CD4-positive, alpha-beta memory T cell (primary cell): ENCODE measurements around the gene LMO7. TPM values are rescaled to one million over a fixed set of nuclear protein-coding genes. Genes with fewer than 3 reads are reported as not detected.

Experiments used
- CTCF ChIA-PET: fragments of 350-600 bp; sonication (Branson Sonifier 250); formaldehyde crosslinking; loops from one replicate; lab custom pipeline; 2021; ENCODE audit warnings: inconsistent platforms; ENCODE audit not compliant: partially characterized antibody; lab: Charles Lee
- POLR2A ChIA-PET: fragments of 350-600 bp; sonication (Branson Sonifier 250); formaldehyde crosslinking; loops from one replicate; lab custom pipeline; 2021; ENCODE audit not compliant: partially characterized antibody; lab: Charles Lee
- DNase-seq, 5 donors: peaks; one replicate each; pipeline versions ENCODE4 v3.0.0 to v3.0.0-alpha.2; 2020 to 2022; ENCODE audit warnings: mixed read lengths in 1 of 5
- H3K27ac ChIP-seq: one replicate; pipeline ENCODE4 v1.7.0; 2013; ENCODE audit warnings: low read depth, low read length
- H3K27me3 ChIP-seq: 2 replicates; pipeline ENCODE4 v1.7.0; 2013; ENCODE audit warnings: mild to moderate bottlenecking, low read length, moderate library complexity; ENCODE audit not compliant: insufficient read depth
- H3K36me3 ChIP-seq: 2 replicates; pipeline ENCODE4 v1.7.0; 2013; ENCODE audit warnings: mild to moderate bottlenecking, low read length, moderate library complexity; ENCODE audit not compliant: insufficient read depth
- H3K4me1 ChIP-seq: 2 replicates; pipeline ENCODE4 v1.7.0; 2013; ENCODE audit warnings: mild to moderate bottlenecking, low read length, moderate library complexity; ENCODE audit not compliant: insufficient read depth
- H3K4me3 ChIP-seq, 2 donors: one replicate each; pipeline ENCODE4 v1.7.0; 2013; ENCODE audit warnings: low read length in 2 of 2, mild to moderate bottlenecking in 1 of 2
- H3K9me3 ChIP-seq, 2 donors: one replicate each; pipeline ENCODE4 v1.7.0; 2013; ENCODE audit warnings: low read length in 2 of 2, control low read depth in 1 of 2; ENCODE audit not compliant: control insufficient read depth in 1 of 2
- H3K27ac Mint-ChIP-seq, 7 donors: one replicate each; pipeline ENCODE4 v1.8.0; 2020 to 2021; ENCODE audit warnings: mixed read lengths in 7 of 7, mild to moderate bottlenecking in 6 of 7, inconsistent platforms in 3 of 7, moderate library complexity in 3 of 7
- H3K27me3 Mint-ChIP-seq, 2 donors: one replicate each; pipeline ENCODE4 v1.8.0; 2020 to 2021; ENCODE audit warnings: mixed read lengths in 2 of 2
- H3K36me3 Mint-ChIP-seq, 2 donors: one replicate each; pipeline ENCODE4 v1.8.0; 2020 to 2021; ENCODE audit warnings: mixed read lengths in 2 of 2, inconsistent platforms in 1 of 2, mild to moderate bottlenecking in 1 of 2
- H3K4me1 Mint-ChIP-seq, 4 donors: one replicate each; pipeline ENCODE4 v1.8.0; 2020 to 2021; ENCODE audit warnings: mixed read lengths in 4 of 4, mild to moderate bottlenecking in 1 of 4
- H3K4me3 Mint-ChIP-seq, 8 donors: one replicate each; pipeline ENCODE4 v1.8.0; 2020 to 2021; ENCODE audit warnings: mixed read lengths in 8 of 8, mild to moderate bottlenecking in 7 of 8, moderate library complexity in 6 of 8, inconsistent platforms in 3 of 8
- H3K9me3 Mint-ChIP-seq, 8 donors: one replicate each; pipeline ENCODE4 v1.8.0; 2020 to 2021; ENCODE audit warnings: mixed read lengths in 8 of 8, mild to moderate bottlenecking in 5 of 8, inconsistent platforms in 3 of 8, moderate library complexity in 1 of 8
- intact Hi-C: fragments of 100-400 bp; cut with micrococcal nuclease; formaldehyde crosslinking; loops from one replicate; pipeline ENCODE4 v1.15.1; 2023
- polyA plus RNA-seq, 2 donors: library from polyadenylated mRNA; unstranded; fragments of 300-500 nt; fragmentation: Illumina TruSeq; gene quantifications; one replicate each; pipeline ENCODE4 v1.2.3, GENCODE V29; 2021
- total RNA-seq, 2 experiments: library from RNA; stranded (reverse); gene quantifications; one replicate each; pipeline ENCODE4 v1.2.3, GENCODE V29; 2021

LMO7 gene
- total and polyA plus RNA-seq, 4 experiments from 2014 or later = 5.4 to 29.4 (median 20.0) TPM

- no peak overlapping the region for H3K27ac ChIP-seq
- DNase-seq = no peak
- Mint-ChIP-seq H3K36me3 (no peaks in the 10 kb centered on the region), H3K27me3 (no peaks in the 10 kb centered on the region), H3K4me3 (no peak overlapping the region), H3K4me1 (peaks cover 0 to 2% (median 0%) of the 10 kb centered on the region in 4 donors), H3K27ac (no peak overlapping the region), H3K9me3 (peaks cover 0 to 2% (median 0%) of the 10 kb centered on the region in 8 donors)
- intact Hi-C loops = no loop called here
- no peak overlapping the region for H3K4me3 ChIP-seq
- H3K27me3 ChIP-seq = no peaks in the 10 kb centered on the region
- H3K4me1 ChIP-seq = no peaks in the 10 kb centered on the region
- CTCF ChIA-PET = interaction anchor here (2.1 kb wide), 1 partner anchor 52 kb away, joined by 7 read pairs; no protein-coding TSS in a partner anchor
- no peaks in the 10 kb centered on the region for H3K9me3 ChIP-seq
- H3K36me3 ChIP-seq = no peaks in the 10 kb centered on the region
- POLR2A ChIA-PET = no interaction called here
These were observed 7.6 kb downstream of the LMO7 start for GRCh38 chr13:75643693-75644092.

- H3K9me3 ChIP-seq = no peaks in the 10 kb centered on the region
- H3K4me3 Mint-ChIP-seq = no peak overlapping the region
- no peak for DNase-seq
- H3K36me3 Mint-ChIP-seq = peaks cover 2 to 3% of the 10 kb centered on the region in 2 donors
- no peak overlapping the region for H3K27ac Mint-ChIP-seq
- H3K36me3 ChIP-seq = no peaks in the 10 kb centered on the region
- H3K4me1 Mint-ChIP-seq = peaks cover 0 to 2% (median 0%) of the 10 kb centered on the region in 4 donors
- ChIA-PET CTCF (interaction anchor here (0.7 to 2.1 kb wide), 2 partner anchors 48 to 51 kb away, joined by 3 to 7 read pairs; no protein-coding TSS in a partner anchor), POLR2A (no interaction called here)
- no peaks in the 10 kb centered on the region for H3K27me3 Mint-ChIP-seq
- peaks cover 0 to 2% (median 0%) of the 10 kb centered on the region in 8 donors for H3K9me3 Mint-ChIP-seq
- H3K4me1 ChIP-seq = no peaks in the 10 kb centered on the region
- intact Hi-C loops = no loop called here
- no peaks in the 10 kb centered on the region for H3K27me3 ChIP-seq
- H3K27ac ChIP-seq = no peak overlapping the region
- H3K4me3 ChIP-seq = no peak overlapping the region
These were observed 9.0 kb downstream of the LMO7 start for GRCh38 chr13:75645141-75645540.

- H3K4me1 ChIP-seq = no peaks in the 10 kb centered on the region
- no peak overlapping the region for H3K4me3 ChIP-seq
- no peaks in the 10 kb centered on the region for H3K27me3 ChIP-seq
- H3K4me3 Mint-ChIP-seq = no peak overlapping the region
- no peak for DNase-seq
- no peaks in the 10 kb centered on the region for H3K36me3 ChIP-seq
- ChIA-PET POLR2A (no interaction called here), CTCF (no interaction called here)
- no peaks in the 10 kb centered on the region for H3K9me3 ChIP-seq
- no peak overlapping the region for H3K27ac ChIP-seq
- peaks cover 0 to 3% (median 0%) of the 10 kb centered on the region in 4 donors for H3K4me1 Mint-ChIP-seq
- H3K9me3 Mint-ChIP-seq = peaks cover 0 to 2% (median 0%) of the 10 kb centered on the region in 8 donors
- no peak overlapping the region for H3K27ac Mint-ChIP-seq
- H3K36me3 Mint-ChIP-seq = peaks cover 2 to 3% of the 10 kb centered on the region in 2 donors
- intact Hi-C loops = no loop called here
- no peaks in the 10 kb centered on the region for H3K27me3 Mint-ChIP-seq
These were observed 11.1 kb downstream of the LMO7 start for GRCh38 chr13:75647126-75647784.

GRCh38 chr13:75648446-75648845, 12.3 kb downstream of the LMO7 start:
- H3K9me3 Mint-ChIP-seq = peaks cover 0 to 2% (median 0%) of the 10 kb centered on the region in 8 donors
- no peak overlapping the region for H3K27ac Mint-ChIP-seq
- intact Hi-C loops = no loop called here
- Histone ChIP-seq H3K36me3 (no peaks in the 10 kb centered on the region), H3K4me3 (no peak overlapping the region), H3K27ac (no peak overlapping the region), H3K27me3 (no peaks in the 10 kb centered on the region), H3K4me1 (no peaks in the 10 kb centered on the region), H3K9me3 (no peaks in the 10 kb centered on the region)
- H3K4me1 Mint-ChIP-seq = peaks cover 0 to 3% (median 0%) of the 10 kb centered on the region in 4 donors
- CTCF ChIA-PET = interaction anchor here (1.5 kb wide), 1 partner anchor 47 kb away, joined by 6 read pairs; no protein-coding TSS in a partner anchor
- POLR2A ChIA-PET = no interaction called here
- H3K27me3 Mint-ChIP-seq = no peaks in the 10 kb centered on the region
- peaks cover 2 to 3% of the 10 kb centered on the region in 2 donors for H3K36me3 Mint-ChIP-seq
- no peak overlapping the region for H3K4me3 Mint-ChIP-seq
- DNase-seq = no peak

- intact Hi-C loops = no loop called here
- H3K4me3 Mint-ChIP-seq = no peak overlapping the region
- no peak overlapping the region for H3K27ac ChIP-seq
- no peaks in the 10 kb centered on the region for H3K27me3 ChIP-seq
- peaks cover 2 to 7% of the 10 kb centered on the region in 2 donors for H3K36me3 Mint-ChIP-seq
- H3K27ac Mint-ChIP-seq = no peak overlapping the region
- H3K4me3 ChIP-seq = no peak overlapping the region
- peaks cover 0 to 2% (median 0%) of the 10 kb centered on the region in 8 donors for H3K9me3 Mint-ChIP-seq
- CTCF ChIA-PET = no interaction called here
- H3K4me1 Mint-ChIP-seq = peaks cover 0 to 3% (median 0%) of the 10 kb centered on the region in 4 donors
- H3K27me3 Mint-ChIP-seq = no peaks in the 10 kb centered on the region
- POLR2A ChIA-PET = no interaction called here
- no peaks in the 10 kb centered on the region for H3K9me3 ChIP-seq
- no peaks in the 10 kb centered on the region for H3K4me1 ChIP-seq
- no peaks in the 10 kb centered on the region for H3K36me3 ChIP-seq
- no peak for DNase-seq
These were observed 14.9 kb downstream of the LMO7 start for GRCh38 chr13:75651013-75651412.

GRCh38 chr13:75652726-75653125, 16.6 kb downstream of the LMO7 start:
- no peaks in the 10 kb centered on the region for H3K9me3 Mint-ChIP-seq
- H3K4me1 ChIP-seq = no peaks in the 10 kb centered on the region
- no peak for DNase-seq
- ChIA-PET POLR2A (no interaction called here), CTCF (no interaction called here)
- H3K4me3 Mint-ChIP-seq = no peak overlapping the region
- H3K36me3 Mint-ChIP-seq = peaks cover 2 to 7% of the 10 kb centered on the region in 2 donors
- H3K9me3 ChIP-seq = no peaks in the 10 kb centered on the region
- H3K4me3 ChIP-seq = no peak overlapping the region
- peaks cover 0 to 1% (median 0%) of the 10 kb centered on the region in 4 donors for H3K4me1 Mint-ChIP-seq
- no peaks in the 10 kb centered on the region for H3K36me3 ChIP-seq
- no peak overlapping the region for H3K27ac Mint-ChIP-seq
- H3K27ac ChIP-seq = no peak overlapping the region
- no peaks in the 10 kb centered on the region for H3K27me3 ChIP-seq
- H3K27me3 Mint-ChIP-seq = no peaks in the 10 kb centered on the region
- intact Hi-C loops = no loop called here

GRCh38 chr13:75656425-75656989, 20.4 kb downstream of the LMO7 start:
- POLR2A ChIA-PET = no interaction called here
- CTCF ChIA-PET = no interaction called here
- no peaks in the 10 kb centered on the region for H3K36me3 ChIP-seq
- Mint-ChIP-seq H3K4me1 (peaks cover 0 to 3% (median under 1%) of the 10 kb centered on the region in 4 donors), H3K9me3 (no peaks in the 10 kb centered on the region), H3K4me3 (no peak overlapping the region), H3K36me3 (peaks cover 2 to 13% of the 10 kb centered on the region in 2 donors), H3K27me3 (no peaks in the 10 kb centered on the region), H3K27ac (no peak overlapping the region)
- H3K27ac ChIP-seq = no peak overlapping the region
- H3K4me1 ChIP-seq = no peaks in the 10 kb centered on the region
- H3K9me3 ChIP-seq = no peaks in the 10 kb centered on the region
- H3K4me3 ChIP-seq = no peak overlapping the region
- H3K27me3 ChIP-seq = no peaks in the 10 kb centered on the region
- DNase-seq = no peak
- intact Hi-C loops = no loop called here
